ENCODE data around the gene BNC2.
A peak's percentile ranks its signal among the peaks of the same experiment; 100 is the strongest.

DNA sequence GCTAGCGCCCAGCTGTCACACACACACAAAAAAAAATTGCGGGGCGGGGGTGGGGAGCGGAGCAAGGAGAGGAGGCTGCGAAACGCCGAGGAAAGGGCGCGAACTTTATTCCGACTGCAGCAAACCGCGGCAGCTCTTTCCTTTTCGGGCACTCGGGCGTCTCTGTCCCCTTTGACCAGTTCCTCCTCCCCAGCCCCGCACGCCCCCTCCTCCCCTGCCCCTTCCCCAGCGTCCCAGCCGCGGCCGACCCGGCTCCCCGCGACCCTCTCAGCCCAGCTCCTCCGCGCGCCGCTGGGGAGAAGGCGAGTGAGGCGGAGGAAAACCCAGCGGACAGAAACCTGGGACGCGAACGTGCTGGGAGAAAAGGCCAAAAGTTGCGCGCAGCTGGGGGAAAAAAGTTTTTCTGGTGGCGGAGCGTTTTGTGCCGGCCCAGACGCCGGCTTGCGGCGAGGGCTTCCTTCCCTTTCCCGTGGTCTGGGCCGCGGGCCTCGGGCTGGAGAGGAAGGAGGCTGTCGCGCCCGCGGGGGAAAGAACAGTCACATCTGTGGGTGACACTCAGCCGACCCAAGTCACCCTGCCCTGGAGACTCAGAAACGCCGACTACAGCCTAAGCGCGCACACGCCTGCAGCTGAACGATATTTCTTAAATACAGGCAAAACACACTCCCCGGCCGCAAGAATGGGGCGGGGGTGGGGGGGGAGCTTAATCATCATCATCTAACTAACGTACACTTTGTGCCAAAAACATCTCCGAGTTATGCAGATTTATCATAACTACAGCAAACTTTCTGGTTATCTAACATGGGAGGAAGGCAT is 1.1 kb upstream of the BNC2 start:
- TF ChIP-seq POLR2AphosphoS5 (IDR thresholded peaks at IDR 0.05; ENCODE audit: borderline replicate concordance, low read depth, low read length) (peak; percentile 19; the same call in 1 of the 2 replicates), EZH2 (IDR thresholded peaks at IDR 0.05) (no peak)
